ENCODE measurements around the gene TPMT.
"Not testable (repeated sequence)": the region's sequence is repeated elsewhere in the genome, so short reads cannot be mapped to it uniquely, and the experiment has no call there.

TPMT gene

DNA sequence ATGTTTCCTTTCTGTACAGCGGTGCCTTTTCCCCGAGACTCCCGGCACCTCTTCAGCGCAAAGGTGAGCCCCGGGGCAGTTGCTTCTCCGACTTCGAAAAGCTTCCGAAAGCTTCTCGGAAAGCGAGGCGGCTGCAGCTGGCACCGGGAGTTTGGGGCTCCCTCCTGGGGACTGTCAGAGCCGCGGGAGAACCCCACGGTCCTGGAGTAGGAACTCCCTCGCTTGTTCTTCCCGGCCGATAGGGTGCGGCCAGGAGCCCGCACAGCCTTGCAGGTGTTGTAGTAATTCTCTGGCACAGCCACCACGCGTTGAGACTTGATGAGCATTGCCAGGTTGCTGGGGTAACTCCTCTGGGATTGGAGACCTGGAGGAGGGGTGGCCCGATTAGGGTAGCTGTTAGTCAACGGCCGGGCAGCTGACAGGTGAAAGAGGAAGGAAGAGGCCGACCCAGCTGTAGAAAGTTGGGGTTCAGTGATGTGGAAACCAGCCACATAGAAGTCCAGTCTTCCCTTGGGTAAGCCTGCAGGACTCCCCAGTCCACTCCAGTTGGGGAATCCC is 1.1 kb upstream of the TPMT start:
- H3K4me3 ChIP-seq (ENCODE audit: low read length) = peak overlapping the region; percentile 85
- H2BK15ac ChIP-seq (replicated peaks; ENCODE audit: low read depth) = no peak overlapping the region
- WGBS (ENCODE audit: extremely low coverage, insufficient coverage, low lambda C conversion rate) = no CpG with 5 or more reads among the region's 26 CpGs
- H3K79me1 ChIP-seq (ENCODE audit: low read length) = no peaks in the 10 kb centered on the region
- H2BK120ac ChIP-seq (ENCODE audit: low read depth, low read length) = no peak overlapping the region
- no peaks in the 10 kb centered on the region for H3K36me3 ChIP-seq (ENCODE audit: control insufficient read depth, insufficient read depth, low read length)
- no peak overlapping the region for H4K5ac ChIP-seq (ENCODE audit: low read length)
- H2BK5ac ChIP-seq (ENCODE audit: low read length) = no peak overlapping the region
- H3K56ac ChIP-seq (ENCODE audit: low read length) = peak overlapping the region; percentile 94
- H3K18ac ChIP-seq (ENCODE audit: low read length) = peak overlapping the region; percentile 35
- peak overlapping the region; percentile 71 for H3K4me2 ChIP-seq (ENCODE audit: low read length)
- no peak overlapping the region for H3K4ac ChIP-seq (ENCODE audit: low read depth, low read length)
- peak overlapping the region; percentile 85 for H3K9ac ChIP-seq (ENCODE audit: low read length)
- H3K27me3 ChIP-seq (ENCODE audit: insufficient read depth, low read length, poor library complexity) = no peaks in the 10 kb centered on the region
- peaks cover 3% of the 10 kb centered on the region for H3K4me1 ChIP-seq (ENCODE audit: control insufficient read depth, low read depth, low read length)
- no peak overlapping the region for H3K23ac ChIP-seq (ENCODE audit: low read length)
- H2AK5ac ChIP-seq (ENCODE audit: low read length) = no peak overlapping the region
- no peaks in the 10 kb centered on the region for H3K79me2 ChIP-seq (ENCODE audit: control insufficient read depth, insufficient read depth, low read length)
- no peak overlapping the region for H4K8ac ChIP-seq (ENCODE audit: low read depth, low read length)
- peak; percentile 90 for DNase-seq
- H3K27ac ChIP-seq (ENCODE audit: low read depth, low read length) = no peak overlapping the region

DNA sequence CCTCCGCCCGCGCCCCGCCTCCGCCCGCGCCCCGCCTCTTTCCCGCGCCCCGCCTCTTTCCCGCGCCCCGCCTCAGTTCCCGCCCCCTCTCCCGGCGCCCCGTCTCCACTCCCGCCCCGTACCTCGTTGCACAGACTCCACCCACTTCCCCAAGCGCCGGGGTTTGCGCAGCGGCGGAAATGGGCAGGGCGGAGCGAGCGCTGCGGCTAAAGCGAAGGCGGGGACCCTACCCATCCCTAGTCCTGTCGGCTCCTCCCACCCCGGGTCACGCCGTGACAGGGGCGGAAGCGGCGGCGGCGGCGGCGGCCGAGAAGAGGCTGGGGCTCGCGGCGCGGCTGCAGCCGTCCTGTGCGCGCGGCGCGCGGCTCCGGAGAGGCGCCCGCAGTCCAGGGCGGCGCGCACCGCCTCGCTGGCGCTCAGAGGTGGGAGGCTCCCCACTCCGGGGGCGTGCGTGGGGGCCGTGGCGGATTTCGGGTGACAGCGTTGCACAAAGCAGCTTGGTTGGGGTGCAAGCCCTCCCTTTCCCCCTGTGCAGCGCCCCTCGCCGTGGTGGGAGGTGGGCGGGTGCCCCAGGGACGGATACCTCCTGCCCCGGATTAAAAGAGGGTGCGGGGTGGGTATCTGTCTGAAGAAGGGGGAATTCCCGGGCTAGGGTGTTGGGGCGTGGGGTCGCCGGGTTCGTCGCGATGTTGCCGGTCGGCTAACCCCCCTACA is 430 bp upstream of the TPMT start, which contains the start of gene KDM1B:
Gene KDM1B (plus strand): TSS at position 273 of the 714 bp plus-strand sequence. CDS start 4,474 bp downstream, outside the sequence.
- Histone ChIP-seq H2BK5ac (ENCODE audit: low read length) (peak within 1 kb of the TSS; percentile 46), H3K56ac (ENCODE audit: low read length) (peak within 1 kb of the TSS; percentile 94), H3K18ac (ENCODE audit: low read length) (peak within 1 kb of the TSS; percentile 98), H3K9ac (ENCODE audit: low read length) (peak within 1 kb of the TSS; percentile 92), H2BK15ac (replicated peaks; ENCODE audit: low read depth) (no peak within 1 kb of the TSS), H3K4me2 (ENCODE audit: low read length) (peak within 1 kb of the TSS; percentile 79), H3K27ac (ENCODE audit: low read depth, low read length) (peak within 1 kb of the TSS; percentile 83), H3K4ac (ENCODE audit: low read depth, low read length) (peak within 1 kb of the TSS; percentile 46), H3K4me1 (ENCODE audit: control insufficient read depth, low read depth, low read length) (peaks cover 3% of the 10 kb centered on the region), H3K23ac (ENCODE audit: low read length) (no peak within 1 kb of the TSS), H4K5ac (ENCODE audit: low read length) (no peak within 1 kb of the TSS), H2BK120ac (ENCODE audit: low read depth, low read length) (peak within 1 kb of the TSS; percentile 39), H2AK5ac (ENCODE audit: low read length) (no peak within 1 kb of the TSS), H4K8ac (ENCODE audit: low read depth, low read length) (no peak within 1 kb of the TSS), H3K79me1 (ENCODE audit: low read length) (no peaks in the 10 kb centered on the region), H3K36me3 (ENCODE audit: control insufficient read depth, insufficient read depth, low read length) (no peaks in the 10 kb centered on the region), H3K79me2 (ENCODE audit: control insufficient read depth, insufficient read depth, low read length) (no peaks in the 10 kb centered on the region), H3K27me3 (ENCODE audit: insufficient read depth, low read length, poor library complexity) (no peaks in the 10 kb centered on the region), H3K4me3 (ENCODE audit: low read length) (peak within 1 kb of the TSS; percentile 97)
- WGBS (ENCODE audit: extremely low coverage, insufficient coverage, low lambda C conversion rate) = no CpG with 5 or more reads among the region's 87 CpGs
- peak; percentile 99 for DNase-seq

DNA sequence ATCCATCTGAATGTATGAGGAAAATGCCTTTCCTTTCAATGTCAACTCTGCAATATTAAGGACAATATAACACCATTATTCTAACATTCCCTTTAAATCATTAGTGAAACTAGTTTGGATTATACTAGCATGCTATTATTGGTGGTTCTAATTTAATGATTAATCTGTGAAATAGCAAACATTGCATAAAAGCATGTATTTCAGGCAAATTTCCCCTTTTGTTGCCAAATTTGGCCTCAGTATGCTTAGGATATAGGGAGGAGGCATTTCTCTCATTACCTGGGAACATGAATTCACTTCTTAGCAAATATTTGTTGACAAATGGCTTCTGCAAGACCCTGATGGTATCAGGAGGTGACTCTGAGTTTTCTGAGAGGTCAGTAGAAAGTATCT is 1.6 kb downstream of the TPMT start:
- Histone ChIP-seq H3K18ac (ENCODE audit: low read length) (no peak overlapping the region), H3K4me2 (ENCODE audit: low read length) (no peak overlapping the region), H3K79me2 (ENCODE audit: control insufficient read depth, insufficient read depth, low read length) (no peaks in the 10 kb centered on the region), H3K36me3 (ENCODE audit: control insufficient read depth, insufficient read depth, low read length) (no peaks in the 10 kb centered on the region), H4K5ac (ENCODE audit: low read length) (no peak overlapping the region), H3K56ac (ENCODE audit: low read length) (no peak overlapping the region), H3K4ac (ENCODE audit: low read depth, low read length) (no peak overlapping the region), H4K8ac (ENCODE audit: low read depth, low read length) (no peak overlapping the region), H2AK5ac (ENCODE audit: low read length) (no peak overlapping the region), H3K27ac (ENCODE audit: low read depth, low read length) (no peak overlapping the region), H3K79me1 (ENCODE audit: low read length) (no peaks in the 10 kb centered on the region), H3K23ac (ENCODE audit: low read length) (no peak overlapping the region), H2BK15ac (replicated peaks; ENCODE audit: low read depth) (no peak overlapping the region), H2BK120ac (ENCODE audit: low read depth, low read length) (peak overlapping the region; percentile 23), H2BK5ac (ENCODE audit: low read length) (no peak overlapping the region), H3K27me3 (ENCODE audit: insufficient read depth, low read length, poor library complexity) (no peaks in the 10 kb centered on the region), H3K4me1 (ENCODE audit: control insufficient read depth, low read depth, low read length) (peaks cover 3% of the 10 kb centered on the region), H3K9ac (ENCODE audit: low read length) (no peak overlapping the region), H3K4me3 (ENCODE audit: low read length) (no peak overlapping the region)
- no peak for DNase-seq

DNA sequence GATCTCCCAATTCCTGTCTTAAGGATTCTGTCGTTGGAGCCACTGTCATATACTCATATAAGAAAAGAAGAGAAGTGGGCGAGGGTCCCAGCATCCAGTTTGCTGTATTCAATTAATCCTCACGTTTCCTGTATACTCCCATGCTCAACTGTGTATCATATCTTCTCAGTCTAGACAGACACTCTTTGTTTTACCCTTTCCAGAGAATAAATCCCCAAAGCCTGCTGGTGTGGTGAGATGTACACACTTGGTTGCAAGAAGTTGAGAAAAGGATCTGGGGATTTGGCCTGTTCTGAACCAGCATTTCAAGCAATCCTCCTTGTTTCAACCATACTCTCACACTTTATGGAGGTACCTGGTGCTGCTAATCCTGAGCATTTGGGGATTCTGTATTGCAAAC is 3.1 kb downstream of the TPMT start:
- no CpG with 5 or more reads among the region's 3 CpGs for WGBS (ENCODE audit: extremely low coverage, insufficient coverage, low lambda C conversion rate)
- DNase-seq = no peak

DNA sequence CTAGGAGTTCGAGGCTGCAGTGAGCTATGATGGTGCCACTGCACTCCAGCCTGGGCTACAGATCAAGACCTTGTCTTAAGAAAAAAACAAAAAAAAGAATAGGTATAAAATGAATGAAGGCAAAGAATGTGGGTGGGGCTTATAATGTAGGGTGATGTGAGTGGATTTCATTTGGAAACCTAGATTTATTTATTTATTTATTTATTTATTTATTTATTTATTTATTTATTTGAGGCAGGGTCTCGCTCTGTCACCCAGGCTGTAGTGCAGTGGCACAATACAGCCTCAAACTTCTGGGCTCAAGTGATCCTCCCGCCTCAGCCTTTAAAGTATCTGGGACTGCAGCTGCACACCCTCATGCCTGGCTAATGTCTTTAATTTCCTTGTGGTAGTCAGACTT is 3.5 kb downstream of the TPMT start:
- H2BK120ac ChIP-seq (ENCODE audit: low read depth, low read length) = not testable (repeated sequence)

More for the DNA sequence above, 3.1 kb downstream of the TPMT start:
- Histone ChIP-seq H3K27me3 (ENCODE audit: insufficient read depth, low read length, poor library complexity) (no peaks in the 10 kb centered on the region), H4K5ac (ENCODE audit: low read length) (no peak overlapping the region), H3K4me3 (ENCODE audit: low read length) (no peak overlapping the region), H3K4ac (ENCODE audit: low read depth, low read length) (no peak overlapping the region), H2BK5ac (ENCODE audit: low read length) (no peak overlapping the region), H3K27ac (ENCODE audit: low read depth, low read length) (no peak overlapping the region), H3K36me3 (ENCODE audit: control insufficient read depth, insufficient read depth, low read length) (no peaks in the 10 kb centered on the region), H3K4me2 (ENCODE audit: low read length) (no peak overlapping the region), H3K56ac (ENCODE audit: low read length) (no peak overlapping the region), H2AK5ac (ENCODE audit: low read length) (no peak overlapping the region), H3K79me2 (ENCODE audit: control insufficient read depth, insufficient read depth, low read length) (no peaks in the 10 kb centered on the region), H3K79me1 (ENCODE audit: low read length) (no peaks in the 10 kb centered on the region), H2BK120ac (ENCODE audit: low read depth, low read length) (no peak overlapping the region), H3K23ac (ENCODE audit: low read length) (peak overlapping the region; percentile 69), H3K18ac (ENCODE audit: low read length) (no peak overlapping the region), H3K9ac (ENCODE audit: low read length) (no peak overlapping the region), H3K4me1 (ENCODE audit: control insufficient read depth, low read depth, low read length) (peaks cover 3% of the 10 kb centered on the region), H4K8ac (ENCODE audit: low read depth, low read length) (peak overlapping the region; percentile 65), H2BK15ac (replicated peaks; ENCODE audit: low read depth) (no peak overlapping the region)

More for the DNA sequence above, 3.5 kb downstream of the TPMT start:
- not testable (repeated sequence) for H3K4me3 ChIP-seq (ENCODE audit: low read length); H3K27ac ChIP-seq (ENCODE audit: low read depth, low read length); H3K9ac ChIP-seq (ENCODE audit: low read length); H3K4me2 ChIP-seq (ENCODE audit: low read length); H2BK5ac ChIP-seq (ENCODE audit: low read length); H4K5ac ChIP-seq (ENCODE audit: low read length); H3K79me1 ChIP-seq (ENCODE audit: low read length); H3K36me3 ChIP-seq (ENCODE audit: control insufficient read depth, insufficient read depth, low read length); H3K4ac ChIP-seq (ENCODE audit: low read depth, low read length); H3K23ac ChIP-seq (ENCODE audit: low read length); H3K18ac ChIP-seq (ENCODE audit: low read length); H2BK15ac ChIP-seq (replicated peaks; ENCODE audit: low read depth); H4K8ac ChIP-seq (ENCODE audit: low read depth, low read length); H3K56ac ChIP-seq (ENCODE audit: low read length); H3K79me2 ChIP-seq (ENCODE audit: control insufficient read depth, insufficient read depth, low read length); H3K4me1 ChIP-seq (ENCODE audit: control insufficient read depth, low read depth, low read length); H3K27me3 ChIP-seq (ENCODE audit: insufficient read depth, low read length, poor library complexity); DNase-seq; H2AK5ac ChIP-seq (ENCODE audit: low read length)
- WGBS (ENCODE audit: extremely low coverage, insufficient coverage, low lambda C conversion rate) = no CpG with 5 or more reads among the region's 3 CpGs
